HCEC 1CT (cell line): Measurements from ENCODE around the gene CAMKV.
"Not testable (repeated sequence)": the region's sequence is repeated elsewhere in the genome, so short reads cannot be mapped to it uniquely, and the experiment has no call there.

Source experiments
- DNase-seq: peaks from one replicate; pipeline ENCODE4 v3.0.0-alpha.2; 2017

CAMKV gene

GRCh38 chr3:49844464-49845183 is 25.1 kb downstream of the CAMKV start:
- no peak for DNase-seq

GRCh38 chr3:49842843-49843517 is 26.7 kb downstream of the CAMKV start:
- no peak for DNase-seq

GRCh38 chr3:49841806-49842205 is 27.9 kb downstream of the CAMKV start:
- no peak for DNase-seq

- DNase-seq: peak; percentile 8
These were observed 28.5 kb downstream of the CAMKV start for GRCh38 chr3:49841126-49841696.

GRCh38 chr3:49840388-49840787 is 29.3 kb downstream of the CAMKV start:
- no peak for DNase-seq

GRCh38 chr3:49839193-49839809 is 30.4 kb downstream of the CAMKV start:
- DNase-seq: peak; percentile 68

- DNase-seq: no peak
These were observed 38.4 kb downstream of the CAMKV start for GRCh38 chr3:49831341-49831740.

GRCh38 chr3:49826016-49826415 is 43.7 kb downstream of the CAMKV start:
- no peak for DNase-seq

- not testable (repeated sequence) for DNase-seq
These were observed 46.6 kb downstream of the CAMKV start for GRCh38 chr3:49823131-49823530.

- DNase-seq: peak; percentile 67
These were observed 56.1 kb downstream of the CAMKV start, which contains the start of gene UBA7 for GRCh38 chr3:49813497-49814174. TSS of gene UBA7 (minus strand) at chr3:49813953. CDS start at chr3:49813787, 166 bp downstream.

GRCh38 chr3:49812916-49813496 is 56.7 kb downstream of the CAMKV start:
- no peak for DNase-seq
